Airway epithelial cell (primary cell): ENCODE results near the gene TMEM33. TPM values are rescaled to one million over a fixed set of nuclear protein-coding genes. Genes with fewer than 3 reads are reported as not detected.

Source experiments
- total RNA-seq: library from RNA; depleted of rRNA; stranded (reverse); fragments of >200 nt; gene quantifications from 2 replicates; pipeline ENCODE4 v1.2.3, GENCODE V29; 2015

Gene TMEM33, protein sequence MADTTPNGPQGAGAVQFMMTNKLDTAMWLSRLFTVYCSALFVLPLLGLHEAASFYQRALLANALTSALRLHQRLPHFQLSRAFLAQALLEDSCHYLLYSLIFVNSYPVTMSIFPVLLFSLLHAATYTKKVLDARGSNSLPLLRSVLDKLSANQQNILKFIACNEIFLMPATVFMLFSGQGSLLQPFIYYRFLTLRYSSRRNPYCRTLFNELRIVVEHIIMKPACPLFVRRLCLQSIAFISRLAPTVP
- total RNA-seq = 40.9 and 66.1 TPM in 2 replicates

DNA sequence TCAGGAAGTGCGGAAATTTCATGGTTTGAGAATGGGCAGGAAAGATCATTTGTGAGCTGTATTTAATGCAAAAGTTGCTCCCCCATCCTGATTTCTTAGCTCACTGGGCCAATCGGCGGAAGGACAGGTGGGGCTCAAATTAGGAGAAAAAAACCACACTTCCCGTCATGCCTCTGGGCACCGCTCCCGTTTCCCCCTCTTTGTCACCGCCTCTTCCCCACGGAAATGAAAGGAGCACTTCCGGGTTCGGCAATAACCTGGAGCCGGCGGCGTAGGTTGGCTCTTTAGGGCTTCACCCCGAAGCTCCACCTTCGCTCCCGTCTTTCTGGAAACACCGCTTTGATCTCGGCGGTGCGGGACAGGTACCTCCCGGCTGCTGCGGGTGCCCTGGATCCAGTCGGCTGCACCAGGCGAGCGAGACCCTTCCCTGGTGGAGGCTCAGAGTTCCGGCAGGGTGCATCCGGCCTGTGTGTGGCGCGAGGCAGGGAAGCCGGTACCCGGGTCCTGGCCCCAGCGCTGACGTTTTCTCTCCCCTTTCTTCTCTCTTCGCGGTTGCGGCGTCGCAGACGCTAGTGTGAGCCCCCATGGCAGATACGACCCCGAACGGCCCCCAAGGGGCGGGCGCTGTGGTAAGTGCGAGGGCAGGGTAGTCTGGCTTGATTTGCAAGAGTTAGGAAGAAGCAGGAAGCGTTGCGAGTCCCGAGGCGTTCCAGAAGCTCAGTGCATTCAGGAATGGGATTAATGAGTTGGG lies at the start of gene TMEM33:
TMEM33 (plus strand) TSS at position 529 of the 751 bp plus-strand sequence; CDS start at position 585, 56 bp downstream.

DNA sequence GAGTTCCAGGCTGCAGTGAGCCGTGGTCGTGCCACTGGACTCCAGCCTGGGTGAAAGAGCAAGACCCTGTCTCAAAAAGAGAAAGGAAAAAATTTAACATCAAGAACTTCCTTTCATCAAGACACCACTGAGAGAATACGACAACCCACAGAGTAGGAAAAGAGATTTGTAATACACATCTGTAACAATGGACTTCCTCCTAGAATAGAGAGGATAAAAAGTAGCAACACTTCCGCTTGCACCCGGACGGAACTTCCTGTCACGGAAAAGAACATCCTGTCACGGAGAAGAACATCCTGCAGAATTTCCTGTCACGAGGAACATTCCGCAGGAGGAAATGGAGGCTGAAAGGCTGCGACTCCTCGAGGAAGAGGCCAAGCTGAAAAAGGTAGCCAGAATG lies 46.2 kb downstream of the TMEM33 start, which contains the start of gene DCAF4L1:
DCAF4L1 (plus strand) TSS at position 301 of the 400 bp plus-strand sequence; CDS start at position 338, 37 bp downstream.

DNA sequence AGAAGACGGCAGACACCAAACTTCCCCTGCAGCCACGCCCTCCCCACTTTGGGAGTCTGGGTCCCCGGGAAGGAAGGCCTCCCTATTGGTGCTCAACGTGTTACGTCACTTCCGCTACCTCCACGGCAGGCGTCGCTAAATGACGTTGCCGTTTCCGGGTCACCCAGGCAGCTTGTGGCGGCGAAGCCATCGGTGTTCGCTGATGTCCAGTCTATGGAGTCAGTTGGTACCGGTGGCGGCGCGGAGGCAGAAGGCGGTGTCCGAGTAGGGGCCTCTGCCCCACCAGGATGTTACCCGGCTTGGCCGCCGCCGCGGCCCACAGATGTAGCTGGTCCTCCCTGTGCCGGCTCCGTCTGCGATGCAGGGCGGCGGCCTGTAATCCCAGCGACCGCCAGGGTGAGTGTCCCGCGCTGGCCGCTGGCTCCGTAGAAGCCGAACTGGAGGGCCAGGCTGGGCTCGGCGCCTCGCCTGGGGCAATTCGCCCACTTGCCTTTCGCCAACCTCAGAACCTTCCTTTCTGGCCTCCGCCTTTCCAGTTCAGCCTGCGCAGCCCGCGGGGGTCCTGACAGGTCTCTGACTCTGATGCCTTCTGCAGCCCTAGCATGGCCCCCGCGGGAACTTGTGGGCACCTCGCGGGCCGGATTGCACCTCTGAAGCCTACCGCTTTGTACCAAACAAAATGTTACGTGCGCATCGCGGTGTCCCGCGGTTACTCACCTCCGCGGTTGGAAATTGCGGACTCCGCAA lies 55.3 kb downstream of the TMEM33 start, which contains the start of gene SLC30A9:
SLC30A9 (plus strand) TSS at position 166 of the 747 bp plus-strand sequence; CDS start at position 288, 122 bp downstream.

Other genes with a start within 250 kb of the TMEM33 start
- not detected in 2 replicates for gene PHOX2B, start 186.7 kb upstream of the TMEM33 start, total RNA-seq
- gene DCAF4L1, start 46.3 kb downstream of the TMEM33 start, total RNA-seq = 0.21 TPM in 1 of 2 replicates, not detected in the other
- 47.2 and 54.9 TPM in 2 replicates for gene SLC30A9, start 55.1 kb downstream of the TMEM33 start, total RNA-seq
- gene BEND4, start 217.2 kb downstream of the TMEM33 start, total RNA-seq = not detected in 2 replicates